ENCODE results near the gene VAPB. TPM values are rescaled to one million over a fixed set of nuclear protein-coding genes. Genes with fewer than 3 reads are reported as not detected.
"Not testable (repeated sequence)": the region's sequence is repeated elsewhere in the genome, so short reads cannot be mapped to it uniquely, and the experiment has no call there.

The VAPB gene
- total RNA-seq, 3 donors from 2014 or later: 34.8 to 39.1 (median 35.9) TPM

DNA sequence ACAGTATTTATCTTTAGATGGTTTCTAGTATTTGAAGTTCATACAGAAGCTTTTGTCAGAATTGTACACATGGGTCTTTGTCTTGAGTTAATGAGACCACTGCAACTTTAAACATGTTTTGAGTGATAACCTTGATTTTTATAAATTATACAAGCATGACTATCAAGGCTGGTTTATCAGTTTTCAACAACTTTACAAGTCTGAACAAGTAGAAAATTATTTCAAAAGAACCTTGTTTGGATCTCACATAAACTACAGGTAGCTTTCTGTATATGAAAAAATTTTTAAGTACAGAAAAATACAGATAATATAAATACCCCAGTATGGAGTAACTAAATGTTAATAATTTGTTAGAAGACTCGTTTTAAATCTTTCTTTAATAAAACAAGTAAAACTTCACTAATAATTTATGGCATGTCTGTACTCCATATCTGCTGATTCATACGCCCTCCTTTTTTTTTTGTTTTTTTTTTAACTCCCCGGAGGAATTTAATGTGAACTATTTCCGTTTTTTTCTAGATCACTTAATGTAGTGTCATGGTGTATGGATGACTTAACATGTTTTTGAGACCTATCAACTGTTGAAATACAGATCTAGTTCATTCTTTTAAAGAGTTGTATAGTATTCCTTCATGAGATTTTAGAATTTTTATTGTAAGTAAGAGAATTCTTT, 18.3 kb downstream of the VAPB start:
- Mint-ChIP-seq H3K4me1 (ENCODE audit: low read depth) (peaks cover 34% of the 10 kb centered on the region), H3K36me3 (ENCODE audit: insufficient read depth) (peaks cover 1% of the 10 kb centered on the region), H3K4me3 (no peak overlapping the region), H3K9me3 (no peaks in the 10 kb centered on the region), H3K27me3 (ENCODE audit: low read depth) (no peaks in the 10 kb centered on the region)
- DNase-seq: no peak
- ATAC-seq: no peak

DNA sequence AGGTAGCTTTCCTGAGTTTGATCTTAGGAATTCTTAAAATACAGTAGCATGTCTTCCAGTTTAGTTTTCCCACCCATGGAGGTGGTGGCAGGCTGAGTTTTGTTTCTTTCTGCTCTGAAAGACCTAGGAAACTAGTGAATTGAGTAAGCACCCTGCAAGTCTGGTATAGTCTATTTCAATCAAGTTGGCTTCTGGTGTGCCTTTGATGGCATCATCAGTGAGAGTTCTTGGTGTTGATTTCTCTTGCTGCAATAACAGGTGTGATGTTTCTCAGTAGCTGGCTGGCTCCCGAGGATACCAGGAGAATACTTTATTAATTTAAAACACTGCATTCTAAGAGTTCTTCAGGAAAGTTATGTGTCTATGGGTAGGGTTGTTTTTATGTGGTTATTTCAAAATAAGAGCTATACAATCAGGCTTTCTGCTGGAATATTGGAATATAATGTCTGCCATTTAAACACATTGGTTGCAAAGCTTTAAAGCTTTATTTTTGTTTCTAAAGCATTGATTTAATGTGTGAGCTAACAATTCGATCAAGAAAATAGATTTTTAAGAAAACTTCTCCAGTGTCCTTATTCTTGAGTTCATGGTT, 19.0 kb downstream of the VAPB start:
- Mint-ChIP-seq H3K27me3 (ENCODE audit: low read depth) (no peaks in the 10 kb centered on the region), H3K36me3 (ENCODE audit: insufficient read depth) (peaks cover 1% of the 10 kb centered on the region), H3K4me3 (peak overlapping the region; percentile 62), H3K9me3 (no peaks in the 10 kb centered on the region), H3K4me1 (ENCODE audit: low read depth) (peaks cover 34% of the 10 kb centered on the region)
- DNase-seq (no peak), ATAC-seq (peak; percentile 86 to 87)

DNA sequence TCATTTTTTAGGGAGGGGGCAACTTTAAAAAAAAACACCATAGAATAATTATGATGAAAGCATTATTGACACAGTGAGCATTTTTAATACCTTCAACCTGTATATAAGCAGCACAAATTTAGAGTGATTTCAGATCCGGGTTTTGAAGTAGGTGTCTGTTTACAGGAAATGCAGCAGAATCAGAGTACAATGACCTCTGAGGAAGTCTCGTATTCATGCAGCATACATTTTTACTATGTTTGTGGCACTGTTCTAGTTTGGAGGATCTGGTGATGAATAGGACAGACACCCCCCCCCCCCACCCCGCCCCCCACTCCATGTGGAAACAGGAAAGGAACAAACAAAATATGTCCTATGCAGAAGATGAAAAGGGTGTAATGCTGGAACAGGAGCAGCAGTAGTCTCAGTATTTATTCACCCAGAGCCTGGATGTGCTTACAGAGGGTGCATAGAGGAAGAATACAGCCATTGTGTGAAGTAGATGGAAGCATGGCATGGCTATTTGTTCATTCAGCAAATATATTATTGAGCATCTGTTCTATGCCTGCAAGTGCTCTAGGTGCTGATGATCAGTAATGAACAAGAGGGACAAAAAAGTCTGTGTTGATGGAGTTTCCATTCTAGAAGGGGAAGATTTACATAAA, 19.7 kb downstream of the VAPB start:
- Mint-ChIP-seq H3K9me3 (no peaks in the 10 kb centered on the region), H3K4me1 (ENCODE audit: low read depth) (peaks cover 34% of the 10 kb centered on the region), H3K36me3 (ENCODE audit: insufficient read depth) (peaks cover 1% of the 10 kb centered on the region), H3K27me3 (ENCODE audit: low read depth) (no peaks in the 10 kb centered on the region), H3K4me3 (peak overlapping the region; percentile 62)
- DNase-seq (no peak), ATAC-seq (no peak)

DNA sequence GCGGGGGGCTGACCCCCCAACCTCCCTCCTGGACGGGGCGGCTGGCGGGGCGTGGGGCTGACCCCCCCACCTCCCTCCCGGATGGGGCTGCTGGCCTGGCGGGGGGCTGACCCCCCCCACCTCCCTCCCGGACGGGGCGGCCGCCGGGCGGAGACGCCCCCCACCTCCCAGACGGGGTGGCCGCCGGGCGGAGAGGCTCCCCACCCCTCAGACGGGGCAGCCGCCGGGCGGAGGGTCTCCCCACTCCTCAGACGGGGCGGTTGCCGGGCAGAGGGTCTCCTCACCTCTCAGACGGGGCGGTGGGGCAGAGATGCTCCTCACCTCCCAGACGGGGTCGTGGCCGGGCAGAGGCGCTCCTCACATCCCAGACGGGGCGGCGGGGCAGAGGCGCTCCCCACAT, 25.2 kb downstream of the VAPB start:
- ATAC-seq; H3K9me3 Mint-ChIP-seq; H3K27me3 Mint-ChIP-seq (ENCODE audit: low read depth); DNase-seq; H3K4me3 Mint-ChIP-seq: not testable (repeated sequence)
- Mint-ChIP-seq H3K4me1 (ENCODE audit: low read depth) (peaks cover 44% of the 10 kb centered on the region), H3K36me3 (ENCODE audit: insufficient read depth) (peaks cover 16% of the 10 kb centered on the region)

DNA sequence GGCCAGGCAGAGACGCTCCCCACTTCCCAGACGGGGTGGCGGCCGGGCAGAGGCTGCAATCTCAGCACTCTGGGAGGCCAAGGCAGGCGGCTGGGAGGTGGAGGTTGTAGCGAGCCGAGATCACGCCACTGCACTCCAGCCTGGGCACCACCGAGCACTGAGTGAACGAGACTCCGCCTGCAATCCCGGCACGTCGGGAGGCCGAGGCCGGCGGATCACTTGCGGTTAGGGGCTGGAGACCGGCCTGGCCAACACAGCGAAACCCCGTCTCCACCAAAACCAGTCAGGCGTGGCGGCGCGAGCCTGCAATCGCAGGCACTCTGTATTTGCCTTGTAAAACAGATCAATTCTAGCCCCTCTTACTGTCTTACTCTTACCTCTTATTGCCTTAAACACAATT, 25.8 kb downstream of the VAPB start:
- not testable (repeated sequence) for H3K4me3 Mint-ChIP-seq; H3K27me3 Mint-ChIP-seq (ENCODE audit: low read depth); H3K9me3 Mint-ChIP-seq; DNase-seq; ATAC-seq
- H3K36me3 Mint-ChIP-seq (ENCODE audit: insufficient read depth): peaks cover 21% of the 10 kb centered on the region
- H3K4me1 Mint-ChIP-seq (ENCODE audit: low read depth): peaks cover 44% of the 10 kb centered on the region

DNA sequence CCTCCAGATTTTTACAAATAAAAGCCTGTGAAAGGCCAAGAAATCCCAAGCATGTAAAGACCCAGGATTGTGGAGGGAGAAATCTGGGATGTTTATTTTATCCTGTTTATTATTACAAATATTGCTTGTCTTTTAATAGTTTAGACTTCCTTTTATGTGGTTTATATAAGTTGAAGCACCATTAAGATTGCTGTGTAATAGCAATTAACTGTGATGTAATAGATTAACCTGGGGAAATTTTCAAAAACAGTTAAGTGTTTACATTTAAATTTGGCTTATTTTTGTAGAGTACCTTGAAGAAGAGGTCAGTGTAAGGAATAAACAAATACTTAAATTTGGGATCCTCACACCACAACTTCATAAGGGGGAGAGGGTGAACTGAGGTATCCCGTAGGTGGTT, 27.0 kb downstream of the VAPB start:
- ATAC-seq (no peak), DNase-seq (no peak)
- no peak overlapping the region for H3K4me3 Mint-ChIP-seq
- H3K36me3 Mint-ChIP-seq (ENCODE audit: insufficient read depth): peaks cover 28% of the 10 kb centered on the region
- H3K4me1 Mint-ChIP-seq (ENCODE audit: low read depth): peaks cover 37% of the 10 kb centered on the region
- no peaks in the 10 kb centered on the region for H3K9me3 Mint-ChIP-seq
- H3K27me3 Mint-ChIP-seq (ENCODE audit: low read depth): no peaks in the 10 kb centered on the region

DNA sequence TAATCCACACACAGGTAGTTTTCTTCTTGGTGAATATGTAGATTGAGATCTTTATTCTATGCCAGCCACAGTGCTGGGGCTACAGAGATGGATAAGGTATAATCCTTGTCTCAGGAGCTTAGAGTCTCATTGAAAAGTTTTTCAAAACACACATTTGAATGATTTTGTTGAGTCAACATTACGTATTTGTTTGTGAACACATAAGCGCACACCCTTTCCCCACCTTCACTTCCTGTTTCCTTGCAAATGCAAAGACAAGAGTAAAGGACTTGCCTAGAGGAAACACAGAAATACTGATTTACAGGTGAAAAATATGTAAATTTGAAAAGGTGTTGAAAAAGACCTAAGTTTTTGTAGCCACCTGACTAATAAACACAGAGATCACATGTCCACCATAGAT, 27.8 kb downstream of the VAPB start:
- Mint-ChIP-seq H3K9me3 (no peaks in the 10 kb centered on the region), H3K4me1 (ENCODE audit: low read depth) (peaks cover 37% of the 10 kb centered on the region), H3K27me3 (ENCODE audit: low read depth) (no peaks in the 10 kb centered on the region), H3K36me3 (ENCODE audit: insufficient read depth) (peaks cover 28% of the 10 kb centered on the region), H3K4me3 (no peak overlapping the region)
- ATAC-seq (no peak), DNase-seq (no peak)

DNA sequence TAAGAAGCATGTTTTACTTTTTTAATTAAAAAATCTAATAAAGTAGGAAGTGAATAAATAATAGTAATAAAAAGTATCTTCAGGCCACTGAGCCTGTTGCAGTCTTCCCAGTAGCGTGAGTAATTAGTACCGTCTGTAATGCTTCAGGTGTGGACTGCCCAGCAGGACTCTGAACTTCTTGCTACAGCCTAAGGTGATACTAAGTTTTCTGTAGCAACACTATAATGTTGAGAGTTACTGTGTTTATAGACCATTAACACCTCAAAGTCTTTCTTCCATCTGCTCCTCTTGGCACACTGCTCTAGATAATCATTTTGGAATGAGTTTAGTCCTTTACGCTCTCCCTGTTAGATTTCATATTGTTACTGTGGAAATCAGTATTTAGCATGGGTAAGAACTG, 28.4 kb downstream of the VAPB start:
- H3K36me3 Mint-ChIP-seq (ENCODE audit: insufficient read depth): peaks cover 27% of the 10 kb centered on the region
- no peaks in the 10 kb centered on the region for H3K27me3 Mint-ChIP-seq (ENCODE audit: low read depth)
- H3K4me3 Mint-ChIP-seq: no peak overlapping the region
- H3K4me1 Mint-ChIP-seq (ENCODE audit: low read depth): peaks cover 34% of the 10 kb centered on the region
- DNase-seq (no peak), ATAC-seq (no peak)
- no peaks in the 10 kb centered on the region for H3K9me3 Mint-ChIP-seq

DNA sequence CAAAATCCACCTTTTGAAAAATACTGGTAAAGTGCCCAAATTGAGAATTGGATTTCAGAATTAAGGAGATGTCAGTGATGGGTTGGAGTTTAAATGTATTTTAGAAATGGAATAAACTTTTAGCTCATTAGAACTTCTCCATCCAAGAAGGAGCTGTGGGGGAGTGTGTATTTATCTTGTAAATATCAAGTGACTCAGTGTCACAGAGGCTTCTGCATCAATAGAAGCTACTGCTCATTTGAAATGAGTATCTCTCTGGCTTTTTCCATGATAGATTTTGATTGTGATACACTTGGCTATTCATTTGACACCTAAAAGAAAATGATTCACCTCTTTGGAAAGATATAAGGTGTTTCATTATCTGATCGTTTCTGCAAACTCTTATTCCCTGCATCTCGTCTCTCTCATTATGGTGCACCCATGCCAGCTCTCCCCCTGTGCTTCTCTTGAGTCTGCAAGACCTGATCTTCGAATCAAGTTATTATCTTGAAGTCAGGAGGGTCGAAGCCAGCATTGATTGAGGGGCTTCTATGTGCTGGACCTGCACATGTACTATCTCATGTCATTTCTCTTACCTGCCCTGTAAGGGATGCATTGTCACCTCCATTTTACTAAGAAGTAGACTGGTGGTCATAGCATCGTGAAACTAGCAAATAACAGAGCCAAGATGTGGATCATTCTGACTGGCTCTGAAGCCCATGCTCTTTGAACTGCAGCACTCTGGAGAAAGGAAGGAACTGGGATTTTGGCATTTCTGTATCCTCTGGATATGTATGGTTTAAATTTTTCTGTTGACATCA, 30.1 kb downstream of the VAPB start:
- Mint-ChIP-seq H3K4me1 (ENCODE audit: low read depth) (peaks cover 34% of the 10 kb centered on the region), H3K27me3 (ENCODE audit: low read depth) (no peaks in the 10 kb centered on the region), H3K9me3 (no peaks in the 10 kb centered on the region), H3K36me3 (ENCODE audit: insufficient read depth) (peaks cover 28% of the 10 kb centered on the region), H3K4me3 (no peak overlapping the region)
- peak; percentile 61 to 80 for ATAC-seq
- no peak for DNase-seq

DNA sequence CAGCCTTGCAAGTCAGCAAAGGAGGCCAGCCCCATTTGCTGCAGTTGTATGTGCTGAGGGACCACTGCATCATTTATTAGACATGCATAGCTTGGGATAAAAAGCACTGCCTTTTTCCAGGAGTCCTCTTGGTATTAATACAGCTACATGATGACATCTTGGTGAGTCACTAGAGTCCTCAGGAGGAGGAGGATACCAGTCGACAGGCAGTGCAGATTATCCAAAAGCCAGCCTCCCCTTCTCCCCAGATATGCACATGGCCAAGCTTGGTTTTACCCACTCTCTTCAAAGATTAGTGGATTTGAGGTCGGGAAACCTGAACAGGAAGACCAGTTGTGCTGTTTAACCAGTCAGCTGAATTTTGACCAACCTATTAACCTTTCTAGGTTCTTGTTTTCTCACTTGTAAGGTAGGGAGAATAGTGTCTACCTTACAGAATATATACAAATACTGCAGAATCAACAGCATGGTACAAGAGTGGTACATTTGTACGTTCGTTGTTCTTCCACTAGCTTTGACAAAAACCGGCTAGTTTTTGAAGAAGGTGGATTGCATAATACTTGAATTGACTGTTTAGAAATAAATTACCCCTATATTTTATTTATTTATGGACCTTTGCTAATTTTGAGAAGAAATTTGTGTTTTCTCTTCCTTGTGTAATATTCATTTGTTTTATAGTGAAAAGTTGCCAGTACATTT, 31.9 kb downstream of the VAPB start:
- peaks cover 31% of the 10 kb centered on the region for H3K36me3 Mint-ChIP-seq (ENCODE audit: insufficient read depth)
- no peaks in the 10 kb centered on the region for H3K9me3 Mint-ChIP-seq
- ATAC-seq (no peak), DNase-seq (no peak)
- H3K4me3 Mint-ChIP-seq: no peak overlapping the region
- H3K4me1 Mint-ChIP-seq (ENCODE audit: low read depth): peaks cover 30% of the 10 kb centered on the region
- no peaks in the 10 kb centered on the region for H3K27me3 Mint-ChIP-seq (ENCODE audit: low read depth)

DNA sequence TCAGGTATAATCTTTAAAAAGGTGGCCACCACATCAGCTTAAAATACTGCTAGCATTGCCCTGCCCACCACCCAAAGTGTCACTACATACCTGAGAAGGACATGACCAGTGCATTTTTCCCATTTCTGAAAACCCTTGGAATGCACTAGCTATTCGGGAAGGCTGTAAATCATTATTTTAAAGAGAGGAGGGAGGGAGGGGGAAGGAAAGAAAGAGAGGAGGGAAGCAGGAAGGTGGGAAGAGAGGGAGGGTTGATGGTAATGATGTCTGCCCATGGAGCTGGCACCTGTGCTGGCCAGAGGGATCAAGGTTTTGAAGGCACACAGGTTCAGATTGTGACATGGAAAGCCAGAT, 32.4 kb downstream of the VAPB start:
- no peaks in the 10 kb centered on the region for H3K27me3 Mint-ChIP-seq (ENCODE audit: low read depth)
- DNase-seq: no peak
- H3K9me3 Mint-ChIP-seq: no peaks in the 10 kb centered on the region
- peaks cover 25% of the 10 kb centered on the region for H3K4me1 Mint-ChIP-seq (ENCODE audit: low read depth)
- H3K4me3 Mint-ChIP-seq: no peak overlapping the region
- no peak for ATAC-seq
- peaks cover 31% of the 10 kb centered on the region for H3K36me3 Mint-ChIP-seq (ENCODE audit: insufficient read depth)

DNA sequence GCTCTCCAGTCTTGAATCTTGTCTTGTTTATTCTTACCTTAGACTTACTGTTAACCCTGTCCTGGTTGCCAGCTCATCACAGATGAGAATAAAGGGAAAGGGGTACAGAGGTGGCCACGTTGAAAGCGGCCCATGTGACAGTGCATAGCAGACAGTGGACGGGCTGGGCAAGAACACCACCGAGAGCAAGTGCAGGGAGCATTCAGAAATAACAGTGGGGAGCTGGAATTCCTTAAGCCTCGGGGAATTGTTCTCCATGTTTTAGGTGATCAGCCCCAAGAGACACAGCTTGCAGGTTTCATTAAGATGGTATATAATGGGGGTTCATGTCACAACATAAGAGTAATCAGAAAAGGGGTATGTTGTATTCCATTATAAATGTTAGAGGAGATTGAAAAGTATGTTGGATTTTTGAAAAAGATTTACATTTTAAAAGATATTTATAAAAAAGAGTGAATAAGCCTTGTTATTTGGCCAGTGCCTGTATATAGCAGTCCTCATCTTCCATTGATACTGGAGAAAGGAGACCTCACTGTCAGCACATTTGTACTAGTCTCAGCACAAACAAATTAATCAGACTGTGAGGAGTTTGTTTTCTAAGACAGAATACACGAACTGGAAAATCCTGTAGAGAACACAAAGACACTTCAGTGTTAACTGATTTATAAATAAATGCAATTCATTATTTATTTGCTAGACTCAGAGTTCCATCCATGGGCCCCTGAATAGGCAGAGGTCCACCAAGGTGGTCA, 35.4 kb downstream of the VAPB start:
- Mint-ChIP-seq H3K9me3 (no peaks in the 10 kb centered on the region), H3K36me3 (ENCODE audit: insufficient read depth) (peaks cover 19% of the 10 kb centered on the region), H3K27me3 (ENCODE audit: low read depth) (no peaks in the 10 kb centered on the region), H3K4me3 (no peak overlapping the region), H3K4me1 (ENCODE audit: low read depth) (peaks cover 11% of the 10 kb centered on the region)
- ATAC-seq (no peak), DNase-seq (no peak)

DNA sequence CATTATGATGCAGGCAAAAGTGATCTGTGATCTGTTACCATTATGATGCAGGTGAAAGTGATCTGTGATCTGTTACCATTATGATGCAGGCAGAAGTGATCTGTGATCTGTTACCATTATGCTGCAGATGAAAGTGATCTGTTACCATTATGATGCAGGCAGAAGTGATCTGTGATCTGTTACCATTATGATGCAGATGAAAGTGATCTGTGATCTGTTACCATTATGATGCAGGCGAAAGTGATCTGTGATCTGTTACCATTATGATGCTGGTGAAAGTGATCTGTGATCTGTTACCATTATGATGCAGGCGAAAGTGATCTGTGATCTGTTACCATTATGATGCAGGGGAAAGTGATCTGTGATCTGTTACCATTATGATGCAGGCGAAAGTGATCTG, 38.5 kb downstream of the VAPB start:
- DNase-seq; ATAC-seq; H3K9me3 Mint-ChIP-seq; H3K27me3 Mint-ChIP-seq (ENCODE audit: low read depth); H3K4me3 Mint-ChIP-seq: not testable (repeated sequence)
- Mint-ChIP-seq H3K36me3 (ENCODE audit: insufficient read depth) (peaks cover 14% of the 10 kb centered on the region), H3K4me1 (ENCODE audit: low read depth) (peaks cover 19% of the 10 kb centered on the region)

Data from activated T-cell treated with anti-CD3 and anti-CD28 coated beads, Interleukin-2, amount 50 U/mL, for 4 hours (primary cell).